Activated CD8-positive, alpha-beta T cell treated with anti-CD3 and anti-CD28 coated beads for 36 hours (primary cell): Measurements from ENCODE around the gene NELFA. TPM values are rescaled to one million over a fixed set of nuclear protein-coding genes. Genes with fewer than 3 reads are reported as not detected.

Experiments
- ATAC-seq: fragments of 200-7000 bp; cut with Tn5 transposase; one replicate; pipeline ENCODE4 v1.10.0; 2021; ENCODE audit warnings: mild to moderate bottlenecking, moderate library complexity
- CTCF ChIA-PET: fragments of 350-600 bp; sonication (Branson Sonifier 250); formaldehyde crosslinking; loops from one replicate; lab custom pipeline; 2021; ENCODE audit warnings: antibody characterized with exemption; lab: Charles Lee
- POLR2A ChIA-PET: fragments of 350-600 bp; sonication (Branson Sonifier 250); formaldehyde crosslinking; loops from one replicate; lab custom pipeline; 2021; ENCODE audit warnings: antibody characterized with exemption; lab: Charles Lee
- DNase-seq: peaks from one replicate; pipeline ENCODE4 v3.0.0-alpha.2; 2020
- H3K27ac Mint-ChIP-seq: one replicate; pipeline ENCODE4 v1.8.0; 2021; ENCODE audit warnings: mild to moderate bottlenecking, mixed read lengths
- H3K27me3 Mint-ChIP-seq: one replicate; pipeline ENCODE4 v1.8.0; 2021; ENCODE audit warnings: mixed read lengths
- H3K36me3 Mint-ChIP-seq: one replicate; pipeline ENCODE4 v1.8.0; 2021; ENCODE audit warnings: low read depth, mixed read lengths
- H3K4me1 Mint-ChIP-seq: one replicate; pipeline ENCODE4 v1.8.0; 2021; ENCODE audit warnings: low read depth, mixed read lengths
- H3K4me3 Mint-ChIP-seq: one replicate; pipeline ENCODE4 v1.8.0; 2021; ENCODE audit warnings: mild to moderate bottlenecking, moderate library complexity, mixed read lengths
- H3K9me3 Mint-ChIP-seq: one replicate; pipeline ENCODE4 v1.8.0; 2021; ENCODE audit warnings: mixed read lengths
- intact Hi-C: fragments of 100-400 bp; cut with micrococcal nuclease; formaldehyde crosslinking; loops from one replicate; pipeline ENCODE4 v1.10.0; 2022
- total RNA-seq, 2 experiments: library from RNA; stranded (reverse); gene quantifications; one replicate each; pipeline ENCODE4 v1.2.3, GENCODE V29; 2021
- TF ChIP-seq, protein P1 (sequence below): fragments of 200-600 bp; IDR thresholded peaks from one replicate; pipeline ENCODE4 v1.8.0; 2022; ENCODE audit warnings: antibody characterized with exemption, mild to moderate bottlenecking

NELFA gene
- total RNA-seq, 2 experiments from 2014 or later, result 43.9 to 46.3 TPM

DNA sequence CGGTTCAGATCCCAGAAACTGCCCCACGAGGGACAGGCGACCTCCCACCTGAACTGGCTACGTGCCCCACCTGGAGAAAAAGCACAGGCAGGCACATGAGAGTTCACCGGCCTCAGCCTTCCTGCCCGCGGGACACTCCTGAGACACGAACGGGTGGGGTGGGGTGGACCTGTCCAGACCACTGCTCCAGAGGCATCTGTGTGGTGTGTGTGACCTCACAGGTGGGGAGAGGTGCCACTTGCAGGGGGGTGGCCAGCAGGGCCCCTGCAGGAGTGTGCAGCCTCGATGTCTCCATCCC is 18.5 kb downstream of the NELFA start:
- ChIA-PET CTCF (no interaction called here), POLR2A (no interaction called here)
- DNase-seq (no peak), ATAC-seq (no peak)
- peaks cover 2% of the 10 kb centered on the region for H3K4me1 Mint-ChIP-seq
- H3K27ac Mint-ChIP-seq, result no peak overlapping the region
- intact Hi-C loops, result no loop called here
- no peaks in the 10 kb centered on the region for H3K27me3 Mint-ChIP-seq
- no peak overlapping the region for H3K4me3 Mint-ChIP-seq
- peaks cover 2% of the 10 kb centered on the region for H3K9me3 Mint-ChIP-seq
- peaks cover 5% of the 10 kb centered on the region for H3K36me3 Mint-ChIP-seq
- TF ChIP-seq, protein P1, sequence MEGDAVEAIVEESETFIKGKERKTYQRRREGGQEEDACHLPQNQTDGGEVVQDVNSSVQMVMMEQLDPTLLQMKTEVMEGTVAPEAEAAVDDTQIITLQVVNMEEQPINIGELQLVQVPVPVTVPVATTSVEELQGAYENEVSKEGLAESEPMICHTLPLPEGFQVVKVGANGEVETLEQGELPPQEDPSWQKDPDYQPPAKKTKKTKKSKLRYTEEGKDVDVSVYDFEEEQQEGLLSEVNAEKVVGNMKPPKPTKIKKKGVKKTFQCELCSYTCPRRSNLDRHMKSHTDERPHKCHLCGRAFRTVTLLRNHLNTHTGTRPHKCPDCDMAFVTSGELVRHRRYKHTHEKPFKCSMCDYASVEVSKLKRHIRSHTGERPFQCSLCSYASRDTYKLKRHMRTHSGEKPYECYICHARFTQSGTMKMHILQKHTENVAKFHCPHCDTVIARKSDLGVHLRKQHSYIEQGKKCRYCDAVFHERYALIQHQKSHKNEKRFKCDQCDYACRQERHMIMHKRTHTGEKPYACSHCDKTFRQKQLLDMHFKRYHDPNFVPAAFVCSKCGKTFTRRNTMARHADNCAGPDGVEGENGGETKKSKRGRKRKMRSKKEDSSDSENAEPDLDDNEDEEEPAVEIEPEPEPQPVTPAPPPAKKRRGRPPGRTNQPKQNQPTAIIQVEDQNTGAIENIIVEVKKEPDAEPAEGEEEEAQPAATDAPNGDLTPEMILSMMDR, result no peak

DNA sequence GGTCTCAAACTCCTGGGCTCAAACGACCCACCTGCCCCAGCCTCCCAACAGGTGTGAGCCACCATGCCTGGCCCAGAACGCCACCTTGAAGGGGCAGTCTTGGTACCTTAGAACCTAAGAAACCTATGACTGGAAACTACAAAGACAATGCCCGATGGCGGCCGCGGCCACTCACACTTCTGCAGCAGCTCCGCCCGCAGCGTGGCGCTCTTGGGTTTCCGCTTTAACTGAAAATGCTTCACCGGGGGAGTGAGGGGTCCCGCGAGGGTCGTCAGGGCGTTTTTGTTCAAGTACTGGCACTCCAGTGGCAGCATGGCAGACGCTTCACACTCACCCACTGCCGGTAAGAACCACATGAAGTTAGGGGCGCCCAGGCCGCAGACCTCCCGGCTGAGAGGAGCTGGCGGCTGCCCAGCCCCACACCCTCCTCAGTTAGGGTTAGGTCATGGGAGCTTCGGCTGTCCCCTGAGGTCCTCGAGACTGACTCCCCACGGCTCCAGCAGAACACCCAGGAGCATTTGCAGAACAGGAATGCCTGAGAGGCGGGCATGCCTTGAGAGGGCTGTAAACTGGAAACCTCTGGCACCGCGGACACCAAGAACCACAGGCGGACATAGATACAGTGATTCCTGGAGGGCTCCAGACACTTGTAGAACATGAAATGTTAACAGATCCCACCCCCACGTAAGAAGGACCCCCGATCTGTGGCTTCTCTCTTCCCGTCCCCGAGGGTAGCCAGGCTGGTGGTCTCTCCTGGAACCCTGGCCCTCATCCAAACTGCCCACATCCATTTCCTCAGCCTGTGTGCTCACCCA is 19.0 kb downstream of the NELFA start:
- H3K27ac Mint-ChIP-seq, result no peak overlapping the region
- no peak for ATAC-seq
- intact Hi-C loops, result no loop called here
- no peaks in the 10 kb centered on the region for H3K4me1 Mint-ChIP-seq
- ChIA-PET POLR2A (no interaction called here), CTCF (no interaction called here)
- no peak for DNase-seq
- no peaks in the 10 kb centered on the region for H3K27me3 Mint-ChIP-seq
- H3K9me3 Mint-ChIP-seq, result no peaks in the 10 kb centered on the region
- peaks cover 5% of the 10 kb centered on the region for H3K36me3 Mint-ChIP-seq
- no peak overlapping the region for H3K4me3 Mint-ChIP-seq
- TF ChIP-seq, protein P1, result no peak

- POLR2A ChIA-PET, result interaction anchor here (1.5 kb wide), 1 partner anchor 16 kb away, joined by 4 read pairs; no protein-coding TSS in a partner anchor
- Mint-ChIP-seq H3K4me3 (no peak overlapping the region), H3K27me3 (no peaks in the 10 kb centered on the region), H3K27ac (no peak overlapping the region), H3K36me3 (peaks cover 5% of the 10 kb centered on the region), H3K4me1 (no peaks in the 10 kb centered on the region), H3K9me3 (no peaks in the 10 kb centered on the region)
- TF ChIP-seq, protein P1, result no peak
- DNase-seq (no peak), ATAC-seq (no peak)
- intact Hi-C loops, result no loop called here
- CTCF ChIA-PET, result interaction anchor here (1.2 kb wide), 1 partner anchor 7 kb away, joined by 3 read pairs; no protein-coding TSS in a partner anchor
Observed at GRCh38 chr4:1988327-1988724, 20.4 kb downstream of the NELFA start.

- no peak for DNase-seq
- ChIA-PET CTCF (interaction anchor here (1.2 kb wide), 1 partner anchor 8 kb away, joined by 3 read pairs; no protein-coding TSS in a partner anchor), POLR2A (interaction anchor here (1.3 to 1.5 kb wide), 2 partner anchors 11 to 15 kb away, joined by 3 to 4 read pairs; no protein-coding TSS in a partner anchor)
- TF ChIP-seq, protein P1, result no peak
- Mint-ChIP-seq H3K4me1 (no peaks in the 10 kb centered on the region), H3K36me3 (peaks cover 6% of the 10 kb centered on the region), H3K4me3 (no peak overlapping the region), H3K27ac (no peak overlapping the region), H3K9me3 (no peaks in the 10 kb centered on the region), H3K27me3 (no peaks in the 10 kb centered on the region)
- intact Hi-C loops, result no loop called here
- ATAC-seq, result no peak
Observed at GRCh38 chr4:1987721-1988326, 20.9 kb downstream of the NELFA start.

GRCh38 chr4:1987296-1987695 is 21.5 kb downstream of the NELFA start:
- Mint-ChIP-seq H3K9me3 (no peaks in the 10 kb centered on the region), H3K27me3 (no peaks in the 10 kb centered on the region), H3K36me3 (peaks cover 9% of the 10 kb centered on the region), H3K27ac (no peak overlapping the region), H3K4me1 (no peaks in the 10 kb centered on the region), H3K4me3 (no peak overlapping the region)
- intact Hi-C loops, result no loop called here
- POLR2A ChIA-PET, result interaction anchor here (1.3 to 1.5 kb wide), 2 partner anchors 11 to 15 kb away, joined by 3 to 4 read pairs; no protein-coding TSS in a partner anchor
- DNase-seq, result no peak
- CTCF ChIA-PET, result interaction anchor here (1.2 kb wide), 1 partner anchor 9 kb away, joined by 3 read pairs; no protein-coding TSS in a partner anchor
- no peak for ATAC-seq
- TF ChIP-seq, protein P1, result no peak
